Keratinocyte (primary cell): Measurements from ENCODE around the gene FLT3. TPM values are rescaled to one million over a fixed set of nuclear protein-coding genes. Genes with fewer than 3 reads are reported as not detected.

Experiments
- DNase-seq: peaks from one replicate; pipeline ENCODE4 v3.0.0-alpha.2; 2011; ENCODE audit warnings: low read depth, missing footprints, low spot score
- FAIRE-seq: peaks from 2 replicates; lab custom pipeline; 2011; peaks lifted over from hg19 to GRCh38; lab: Jason Lieb, UNC
- H2AFZ ChIP-seq: 2 replicates; pipeline ENCODE4 v1.6.0; 2012; ENCODE audit warnings: low read length, control low read depth, inconsistent platforms; ENCODE audit not compliant: control insufficient read depth
- H3K27ac ChIP-seq: 2 replicates; pipeline ENCODE4 v1.5.1; 2011; ENCODE audit warnings: low read length; ENCODE audit not compliant: control insufficient read depth, insufficient read depth
- H3K27me3 ChIP-seq: 3 replicates; pipeline ENCODE4 v1.6.0; 2011; ENCODE audit warnings: low read length; ENCODE audit not compliant: control insufficient read depth, insufficient read depth; ENCODE audit errors: extremely low read depth
- H3K36me3 ChIP-seq, 2 experiments: 2 replicates in 1 of 2; 3 replicates in 1 of 2; pipeline ENCODE4 v1.5.1; 2011; ENCODE audit warnings: low read length in 2 of 2, mild to moderate bottlenecking in 1 of 2; ENCODE audit not compliant: control insufficient read depth in 2 of 2, insufficient read depth in 2 of 2; ENCODE audit errors: extremely low read depth in 1 of 2
- H3K4me1 ChIP-seq: 3 replicates; pipeline ENCODE4 v1.5.1; 2011; ENCODE audit warnings: low read length; ENCODE audit not compliant: control insufficient read depth, insufficient read depth; ENCODE audit errors: extremely low read depth
- H3K4me2 ChIP-seq: 3 replicates; pipeline ENCODE4 v1.6.0; 2011; ENCODE audit warnings: low read depth, low read length; ENCODE audit not compliant: control insufficient read depth, insufficient read depth; ENCODE audit errors: extremely low read depth
- H3K4me3 ChIP-seq, 3 experiments: fragments of 200-600 bp in 1 of 3; sonication (generic) in 1 of 3; 2 replicates in 2 of 3; 3 replicates in 1 of 3; pipeline ENCODE4 v1.5.1; 2011 to 2016; ENCODE audit warnings: low read length in 3 of 3, mild to moderate bottlenecking in 3 of 3, control low read depth in 2 of 3, inconsistent platforms in 1 of 3, low read depth in 1 of 3, mixed read lengths in 1 of 3, mixed run types in 1 of 3, moderate library complexity in 1 of 3; ENCODE audit not compliant: control insufficient read depth in 2 of 3, insufficient read depth in 2 of 3; ENCODE audit errors: extremely low read depth in 1 of 3
- H3K79me2 ChIP-seq: 2 replicates; pipeline ENCODE4 v1.6.0; 2012; ENCODE audit warnings: low read length; ENCODE audit not compliant: control insufficient read depth, insufficient read depth
- H3K9ac ChIP-seq: 3 replicates; pipeline ENCODE4 v1.6.0; 2011; ENCODE audit warnings: low read length; ENCODE audit not compliant: control insufficient read depth, insufficient read depth; ENCODE audit errors: extremely low read depth
- H3K9me1 ChIP-seq: 3 replicates; pipeline ENCODE4 v1.6.0; 2011; ENCODE audit warnings: low read length; ENCODE audit not compliant: control insufficient read depth, insufficient read depth; ENCODE audit errors: extremely low read depth
- H3K9me3 ChIP-seq: 2 replicates; pipeline ENCODE4 v1.5.1; 2012; ENCODE audit warnings: low read depth, low read length; ENCODE audit not compliant: control insufficient read depth
- H4K20me1 ChIP-seq: 3 replicates; pipeline ENCODE4 v1.6.0; 2011; ENCODE audit warnings: low read length; ENCODE audit not compliant: control insufficient read depth, insufficient read depth; ENCODE audit errors: extremely low read depth
- CTCF ChIP-seq, 3 experiments: IDR thresholded peaks in 1 of 3; conservative IDR thresholded peaks in 1 of 3; optimal IDR thresholded peaks in 1 of 3; 2 replicates in 2 of 3; 3 replicates in 1 of 3; pipeline versions ENCODE3 to v1.5.1; 2011; ENCODE audit warnings: low read length in 3 of 3, mild to moderate bottlenecking in 3 of 3, moderate library complexity in 2 of 3, control low read depth in 1 of 3, inconsistent platforms in 1 of 3; ENCODE audit not compliant: insufficient read depth in 2 of 3; ENCODE audit errors: extremely low read depth in 1 of 3
- EZH2 ChIP-seq: IDR thresholded peaks from one replicate; pipeline ENCODE4 v1.6.1; 2012; ENCODE audit warnings: inconsistent platforms, mild to moderate bottlenecking, low read length, moderate library complexity
- dilution Hi-C: fragments of 300-500 bp; cut with MboI; formaldehyde crosslinking; loops from one replicate; pipeline ENCODE4 v1.7.0; 2020; ENCODE audit warnings: low sequenced_read_pairs; ENCODE audit not compliant: extremely low pct_ligation_motif_present
- polyA plus RNA-seq, 5 experiments: library from polyadenylated mRNA; depleted of rRNA in 3 of 5; stranded (reverse) in 3 of 5; stranded (forward) in 1 of 5; unstranded in 1 of 5; fragments of >200 nt; gene quantifications; 1 replicate in 1 of 5; 2 replicates in 3 of 5; 3 replicates in 1 of 5; pipeline versions ENCODE4 v1.2.1 to v1.2.3, GENCODE V29; 2011 to 2012; ENCODE audit warnings: missing spikeins in 2 of 5, low read depth in 1 of 5, low replicate concordance in 1 of 5

FLT3 gene
- polyA plus RNA-seq, 1 donor (not counting 4 experiments of a cell fraction or from before 2014, with no cell fraction given): not detected

DNA sequence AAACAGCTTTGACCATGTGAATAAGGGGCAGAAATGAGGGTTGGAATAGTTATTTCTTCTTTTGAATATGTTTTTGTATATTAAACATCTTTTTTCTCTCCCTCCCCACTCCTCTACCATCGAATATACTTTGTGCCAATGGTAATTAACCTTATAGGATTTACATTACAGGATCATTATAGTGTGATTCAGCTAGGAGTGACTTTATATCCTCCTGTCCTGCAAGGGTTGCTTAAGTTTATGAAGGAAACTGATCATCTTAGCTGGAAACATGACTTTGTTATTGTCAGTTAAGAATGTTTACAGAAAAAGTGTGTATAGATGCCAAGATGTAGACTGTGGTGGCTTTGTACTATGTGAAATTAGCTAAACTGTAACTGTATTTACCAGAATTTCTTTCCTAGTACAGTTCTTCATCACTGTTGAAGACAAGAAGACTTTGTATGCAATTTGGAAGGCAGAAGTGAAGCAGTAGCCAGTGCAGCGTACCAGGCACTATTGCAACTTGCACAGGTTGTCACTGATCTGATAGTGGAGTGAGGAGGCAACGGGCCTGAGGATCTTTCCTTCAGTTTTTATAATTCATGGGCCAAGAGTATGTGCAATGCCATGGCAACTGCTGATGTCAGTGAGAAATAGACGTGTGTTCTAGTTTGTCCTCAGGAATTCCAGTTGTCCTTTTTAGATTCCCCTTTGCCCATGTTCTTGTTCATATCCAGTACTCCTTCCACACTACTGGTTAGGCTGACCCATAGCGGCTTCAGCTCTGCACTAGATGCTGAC is 29.7 kb upstream of the FLT3 start:
- no peak overlapping the region for H3K4me3 ChIP-seq
- H3K9ac ChIP-seq: no peak overlapping the region
- DNase-seq (no peak), FAIRE-seq (no peak)
- dilution Hi-C loops: no loop called here
- H3K27ac ChIP-seq: no peak overlapping the region
- no peaks in the 10 kb centered on the region for H3K36me3 ChIP-seq
- no peak overlapping the region for H3K4me2 ChIP-seq
- no peaks in the 10 kb centered on the region for H3K9me3 ChIP-seq
- H2AFZ ChIP-seq: no peak overlapping the region
- H3K79me2 ChIP-seq: no peaks in the 10 kb centered on the region
- H3K9me1 ChIP-seq: no peaks in the 10 kb centered on the region
- no peaks in the 10 kb centered on the region for H4K20me1 ChIP-seq
- no peaks in the 10 kb centered on the region for H3K4me1 ChIP-seq
- TF ChIP-seq CTCF (optimal IDR thresholded peaks at IDR 0.05 in 1 of 3, IDR thresholded peaks at IDR 0.05 in 1 of 3, conservative IDR thresholded peaks at IDR 0.05 in 1 of 3; ENCODE audit: extremely low read depth in 1 of 3, insufficient read depth in 2 of 3, low read length in 3 of 3) (no peak), EZH2 (no peak)
- H3K27me3 ChIP-seq: no peaks in the 10 kb centered on the region

DNA sequence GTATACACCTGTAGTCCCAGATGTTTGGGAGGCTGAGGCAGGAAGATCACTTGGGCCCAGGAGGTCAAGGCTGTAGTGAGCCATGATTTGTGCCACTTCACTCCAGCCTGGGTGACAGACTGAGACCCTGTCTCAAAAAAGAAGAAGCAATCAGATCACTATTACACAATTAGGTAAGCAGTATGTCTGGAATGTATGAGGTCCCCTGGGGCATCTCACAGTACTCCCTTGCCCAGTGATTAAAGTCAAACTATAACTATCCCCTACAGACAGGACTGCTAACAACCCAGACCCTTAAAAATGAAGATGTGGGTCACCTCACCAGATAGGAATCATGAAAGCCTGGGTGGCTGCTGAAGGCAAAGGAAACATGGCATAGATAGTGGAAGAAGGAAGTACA is 28.6 kb upstream of the FLT3 start:
- no peak overlapping the region for H3K27ac ChIP-seq
- no peak overlapping the region for H3K4me2 ChIP-seq
- no peaks in the 10 kb centered on the region for H3K4me1 ChIP-seq
- H3K4me3 ChIP-seq: no peak overlapping the region
- FAIRE-seq: no peak
- H3K27me3 ChIP-seq: no peaks in the 10 kb centered on the region
- H3K9me3 ChIP-seq: no peaks in the 10 kb centered on the region
- no peaks in the 10 kb centered on the region for H3K36me3 ChIP-seq
- DNase-seq: no peak
- no peak overlapping the region for H2AFZ ChIP-seq
- H3K9ac ChIP-seq: no peak overlapping the region
- TF ChIP-seq CTCF (optimal IDR thresholded peaks at IDR 0.05 in 1 of 3, IDR thresholded peaks at IDR 0.05 in 1 of 3, conservative IDR thresholded peaks at IDR 0.05 in 1 of 3; ENCODE audit: extremely low read depth in 1 of 3, insufficient read depth in 2 of 3, low read length in 3 of 3): no peak
- H4K20me1 ChIP-seq: no peaks in the 10 kb centered on the region
- no peaks in the 10 kb centered on the region for H3K79me2 ChIP-seq
- dilution Hi-C loops: no loop called here
- no peaks in the 10 kb centered on the region for H3K9me1 ChIP-seq
